AG04449 (cell line): Measurements from ENCODE around the gene ELMO2.
"Not testable (repeated sequence)": the region's sequence is repeated elsewhere in the genome, so short reads cannot be mapped to it uniquely, and the experiment has no call there.

ENCODE experiments used
- CTCF ChIA-PET: fragments of 350-600 bp; formaldehyde crosslinking; extraction: SDS; loops from one replicate; lab custom pipeline; 2021; ENCODE audit warnings: antibody characterized with exemption; lab: Yijun Ruan, JAX
- POLR2A ChIA-PET: fragments of 400-600, 350-600 bp; formaldehyde crosslinking; extraction: SDS; loops from one replicate; lab custom pipeline; 2020; ENCODE audit warnings: antibody characterized with exemption, inconsistent platforms; lab: Yijun Ruan, JAX
- DNase-seq: peaks from one replicate; pipeline ENCODE4 v3.0.0-alpha.2; 2010; ENCODE audit warnings: low read depth, low spot score
- H3K4me3 ChIP-seq: 2 replicates; pipeline ENCODE4 v1.5.1; 2011; ENCODE audit warnings: low read depth, mild to moderate bottlenecking, control low read depth, low read length
- CTCF ChIP-seq: IDR thresholded peaks from one replicate; pipeline ENCODE4 v1.5.1; 2011; ENCODE audit warnings: mild to moderate bottlenecking, moderate library complexity, low read length, control low read depth, inconsistent platforms; ENCODE audit not compliant: insufficient read depth; ENCODE audit errors: missing control alignments

The ELMO2 gene

GRCh38 chr20:46394872-46395760 lies 11.3 kb downstream of the ELMO2 start:
- TF ChIP-seq CTCF: no peak
- POLR2A ChIA-PET: no interaction called here
- no peak for DNase-seq
- H3K4me3 ChIP-seq: no peak overlapping the region
- CTCF ChIA-PET: no interaction called here

GRCh38 chr20:46393967-46394366 lies 12.4 kb downstream of the ELMO2 start:
- ChIA-PET CTCF (interaction anchor here (1.0 kb wide), 1 partner anchor 372 kb away, joined by 3 read pairs; no protein-coding TSS in a partner anchor), POLR2A (no interaction called here)
- DNase-seq: no peak
- TF ChIP-seq CTCF: no peak
- H3K4me3 ChIP-seq: no peak overlapping the region

- H3K4me3 ChIP-seq: no peak overlapping the region
- ChIA-PET CTCF (interaction anchor here (1.0 kb wide), 1 partner anchor 15 kb away, joined by 3 read pairs; no protein-coding TSS in a partner anchor), POLR2A (no interaction called here)
- TF ChIP-seq CTCF: no peak
- DNase-seq: no peak
These were observed 17.5 kb downstream of the ELMO2 start for GRCh38 chr20:46388937-46389336.

- DNase-seq: no peak
- no peak for TF ChIP-seq CTCF
- CTCF ChIA-PET: no interaction called here
- POLR2A ChIA-PET: no interaction called here
- H3K4me3 ChIP-seq: no peak overlapping the region
These were observed 18.1 kb downstream of the ELMO2 start for GRCh38 chr20:46388201-46388836.

- not testable (repeated sequence) for DNase-seq, H3K4me3 ChIP-seq
- ChIA-PET CTCF (interaction anchor here (0.9 to 1.2 kb wide), 2 partner anchors 13 to 38 kb away, joined by 3 read pairs; no protein-coding TSS in a partner anchor), POLR2A (interaction anchor here (1.1 kb wide), 1 partner anchor 9 kb away, joined by 4 read pairs; no protein-coding TSS in a partner anchor)
These were observed 19.4 kb downstream of the ELMO2 start for GRCh38 chr20:46387054-46387453.

GRCh38 chr20:46378412-46379009 lies 27.9 kb downstream of the ELMO2 start:
- no peak for DNase-seq
- no peak for TF ChIP-seq CTCF
- no peak overlapping the region for H3K4me3 ChIP-seq
- ChIA-PET CTCF (interaction anchor here (1.3 to 3.3 kb wide), 2 partner anchors 13 to 29 kb away, joined by 3 to 10 read pairs; no protein-coding TSS in a partner anchor), POLR2A (interaction anchor here (1.1 kb wide), 1 partner anchor 8 kb away, joined by 4 read pairs; no protein-coding TSS in a partner anchor)
